ENCODE data around the gene ATOH8.

The ATOH8 gene

GRCh38 chr2:85831735-85832134, 77.9 kb downstream of the ATOH8 start:
- no peak for TF ChIP-seq CTCF (IDR thresholded peaks at IDR 0.05)

- no peak for TF ChIP-seq CTCF (IDR thresholded peaks at IDR 0.05)
Observed at GRCh38 chr2:85834466-85834865, 80.7 kb downstream of the ATOH8 start.
